GM19467 (cell line): Measurements from ENCODE around the gene CTXN1.
"Not testable (repeated sequence)": the region's sequence is repeated elsewhere in the genome, so short reads cannot be mapped to it uniquely, and the experiment has no call there.

ENCODE experiments used
- ATAC-seq: cut with Tn5 transposase; IDR thresholded peaks from one replicate; pipeline ENCODE4 v1.9.1; 2021; ENCODE audit warnings: mild to moderate bottlenecking, moderate library complexity; ENCODE audit not compliant: unreplicated experiment

The CTXN1 gene

DNA sequence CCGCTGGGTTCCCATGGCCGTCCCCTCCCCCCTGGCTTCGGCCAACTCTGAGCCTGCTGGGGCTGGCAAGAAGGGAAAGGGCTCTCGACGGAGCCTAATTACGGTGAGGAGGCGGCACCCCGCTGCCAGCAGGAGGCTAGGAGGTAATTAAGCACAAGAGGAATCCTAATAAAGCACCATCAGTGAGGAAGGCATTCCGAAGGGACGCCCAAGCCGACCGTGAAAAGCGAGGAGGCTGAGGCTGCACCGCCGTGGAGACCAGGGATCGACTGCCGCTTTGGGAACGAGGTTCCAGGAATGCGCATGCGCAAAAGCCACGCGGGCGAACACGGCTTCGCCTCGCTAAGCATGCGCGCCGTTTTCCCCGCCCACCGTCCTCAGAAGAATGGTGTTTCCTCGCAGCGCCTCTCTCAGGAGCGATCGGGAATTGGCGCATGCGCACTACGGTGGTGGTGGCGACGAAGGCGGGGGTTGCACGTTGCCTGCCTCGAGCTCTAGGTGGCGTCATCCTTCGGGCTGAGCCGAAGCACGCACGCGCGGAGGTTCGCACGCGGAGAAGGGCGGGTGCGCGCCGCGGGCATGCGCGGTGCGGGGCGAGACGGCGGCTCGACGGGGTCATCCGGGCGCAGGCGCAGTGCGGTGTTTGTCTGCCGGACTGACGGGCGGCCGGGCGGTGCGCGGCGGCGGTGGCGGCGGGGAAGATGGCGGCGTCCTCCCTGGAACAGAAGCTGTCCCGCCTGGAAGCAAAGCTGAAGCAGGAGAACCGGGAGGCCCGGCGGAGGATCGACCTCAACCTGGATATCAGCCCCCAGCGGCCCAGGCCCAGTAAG lies 22.5 kb downstream of the CTXN1 start, which contains the start of gene MAP2K7:
MAP2K7 (plus strand) TSS at position 634 of the 830 bp plus-strand sequence; CDS start at position 702, 68 bp downstream.
- ATAC-seq: peak; percentile 78

GRCh38 chr19:7902796-7903243 lies 23.1 kb downstream of the CTXN1 start:
- no peak for ATAC-seq

GRCh38 chr19:7901337-7901736 lies 24.6 kb downstream of the CTXN1 start:
- ATAC-seq: no peak

GRCh38 chr19:7900931-7901330 lies 25.0 kb downstream of the CTXN1 start:
- no peak for ATAC-seq

DNA sequence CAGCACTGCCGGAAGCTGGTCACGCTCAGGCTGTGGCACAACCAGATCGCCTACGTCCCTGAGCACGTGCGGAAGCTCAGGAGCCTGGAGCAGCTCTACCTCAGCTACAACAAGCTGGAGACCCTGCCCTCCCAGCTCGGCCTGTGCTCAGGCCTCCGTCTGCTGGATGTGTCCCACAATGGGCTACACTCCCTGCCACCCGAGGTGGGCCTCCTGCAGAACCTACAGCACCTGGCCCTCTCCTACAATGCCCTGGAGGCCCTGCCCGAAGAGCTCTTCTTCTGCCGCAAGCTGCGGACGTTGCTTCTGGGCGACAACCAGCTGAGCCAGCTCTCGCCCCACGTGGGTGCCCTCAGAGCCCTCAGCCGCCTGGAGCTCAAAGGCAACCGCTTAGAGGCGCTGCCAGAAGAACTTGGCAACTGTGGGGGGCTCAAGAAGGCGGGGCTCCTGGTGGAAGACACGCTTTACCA lies 25.5 kb downstream of the CTXN1 start:
- ATAC-seq: no peak

DNA sequence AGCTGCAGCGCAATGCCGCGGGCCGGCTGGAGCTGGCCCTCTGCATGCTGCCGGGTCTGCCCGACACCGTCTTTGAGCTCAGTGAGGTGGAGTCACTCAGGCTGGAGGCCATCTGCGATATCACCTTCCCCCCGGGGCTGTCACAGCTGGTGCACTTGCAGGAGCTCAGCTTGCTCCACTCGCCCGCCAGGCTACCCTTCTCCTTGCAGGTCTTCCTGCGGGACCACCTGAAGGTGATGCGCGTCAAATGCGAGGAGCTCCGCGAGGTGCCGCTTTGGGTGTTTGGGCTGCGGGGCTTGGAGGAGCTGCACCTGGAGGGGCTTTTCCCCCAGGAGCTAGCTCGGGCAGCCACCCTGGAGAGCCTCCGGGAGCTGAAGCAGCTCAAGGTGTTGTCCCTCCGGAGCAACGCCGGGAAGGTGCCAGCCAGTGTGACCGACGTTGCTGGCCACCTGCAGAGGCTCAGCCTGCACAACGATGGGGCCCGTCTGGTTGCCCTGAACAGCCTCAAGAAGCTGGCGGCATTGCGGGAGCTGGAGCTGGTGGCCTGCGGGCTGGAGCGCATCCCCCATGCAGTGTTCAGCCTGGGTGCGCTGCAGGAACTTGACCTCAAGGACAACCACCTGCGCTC lies 26.1 kb downstream of the CTXN1 start:
- ATAC-seq: no peak

- ATAC-seq: no peak
Measured at GRCh38 chr19:7898967-7899366, 27.0 kb downstream of the CTXN1 start.

DNA sequence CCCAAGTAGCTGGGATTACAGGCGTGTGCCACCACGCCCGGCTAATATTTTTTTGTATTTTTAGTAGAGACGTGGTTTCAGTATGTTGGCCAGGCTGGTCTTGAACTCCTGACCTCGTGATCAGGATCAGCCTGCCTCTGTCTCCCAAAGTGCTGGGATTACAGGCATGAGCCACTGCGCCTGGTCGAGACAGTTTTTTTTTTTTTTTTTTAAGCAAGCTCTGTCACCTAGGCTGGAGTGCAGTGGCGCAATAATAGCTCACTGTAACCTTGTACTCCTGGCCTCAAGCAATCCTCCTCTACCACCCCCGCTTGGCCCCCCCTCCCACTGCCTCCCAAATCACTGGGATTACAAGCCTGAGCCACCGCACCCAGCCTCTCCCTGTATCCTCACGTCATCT lies 28.6 kb downstream of the CTXN1 start:
- no peak for ATAC-seq

- ATAC-seq: no peak
Measured at GRCh38 chr19:7895565-7895964, 30.4 kb downstream of the CTXN1 start.

DNA sequence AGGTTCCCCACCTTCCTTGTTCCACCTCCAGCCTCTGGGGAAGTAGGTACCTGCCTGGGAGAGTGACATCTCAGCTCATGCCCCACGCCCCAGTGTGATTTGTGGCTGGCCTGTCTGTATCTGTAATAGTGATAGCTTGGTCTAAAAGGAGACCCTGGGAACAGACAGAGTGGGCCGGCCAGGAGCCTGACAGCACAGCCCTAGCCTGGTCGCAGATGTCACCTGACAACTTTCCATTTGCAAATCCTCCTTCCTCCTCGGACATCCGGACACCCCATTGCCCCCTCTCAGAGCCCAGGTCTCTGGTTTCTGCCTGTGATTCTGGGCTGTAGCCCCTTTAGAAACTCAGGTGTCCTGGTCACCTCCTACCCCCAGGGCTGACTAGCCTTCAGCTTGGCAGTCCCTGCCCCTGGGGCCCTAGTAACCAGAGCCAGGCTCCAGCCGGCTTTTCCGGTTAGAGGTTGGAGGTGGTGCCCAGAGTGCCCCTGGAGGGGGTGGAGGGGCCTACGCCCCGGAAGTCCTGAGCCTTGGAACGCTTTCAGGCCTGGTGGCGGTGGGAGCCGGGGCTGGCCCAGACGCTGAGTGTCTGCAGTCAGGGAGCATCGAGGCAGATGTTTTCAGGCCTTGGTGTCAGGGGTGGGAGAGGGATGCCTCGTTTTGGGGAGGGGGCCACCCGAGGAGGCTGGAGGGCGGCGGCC lies 31.2 kb downstream of the CTXN1 start:
- ATAC-seq: no peak

GRCh38 chr19:7893362-7894101 lies 32.4 kb downstream of the CTXN1 start:
- not testable (repeated sequence) for ATAC-seq

GRCh38 chr19:7888826-7889217 lies 37.1 kb downstream of the CTXN1 start:
- no peak for ATAC-seq

DNA sequence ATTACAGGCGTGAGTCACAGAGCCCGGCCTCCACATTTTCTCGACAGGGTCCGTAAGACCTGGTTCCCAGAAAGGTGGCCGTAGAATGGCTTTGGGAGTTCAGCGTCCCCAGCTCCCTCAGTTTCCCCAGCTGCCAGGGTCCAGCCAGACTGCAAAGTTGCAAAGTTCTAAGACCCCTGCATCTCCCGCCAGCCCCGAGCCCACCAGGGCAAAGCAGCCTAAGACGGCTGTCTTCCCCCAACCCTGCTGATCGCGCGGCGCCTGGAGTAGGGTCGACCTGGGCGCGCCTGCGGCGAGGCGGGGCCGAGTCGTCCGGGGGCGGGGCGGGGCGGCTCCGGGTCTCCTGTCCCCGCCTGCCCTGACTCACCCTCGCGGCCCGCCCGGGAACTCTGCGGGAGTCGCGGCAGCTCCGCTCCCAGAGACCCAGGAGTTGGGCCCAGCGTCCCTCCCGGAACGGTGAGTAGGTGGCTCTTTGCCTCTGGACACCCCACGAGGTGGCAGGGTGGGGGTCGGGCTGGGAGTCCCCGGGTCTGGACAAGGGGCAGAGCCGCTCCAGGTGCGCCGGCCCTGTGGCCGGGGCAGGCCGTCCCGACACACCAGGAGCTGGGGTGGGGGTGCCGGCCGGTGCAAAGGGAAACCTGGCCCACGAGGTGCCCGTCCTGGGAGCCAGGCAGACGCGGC lies 37.6 kb downstream of the CTXN1 start, which contains the start of gene LRRC8E:
LRRC8E (plus strand) TSS at position 366 of the 681 bp plus-strand sequence. CDS start 7,094 bp downstream, outside the sequence.
- no peak for ATAC-seq

- ATAC-seq: no peak
Measured at GRCh38 chr19:7887408-7888144, 38.4 kb downstream of the CTXN1 start.

GRCh38 chr19:7885818-7886217 lies 40.1 kb downstream of the CTXN1 start:
- no peak for ATAC-seq

GRCh38 chr19:7883796-7884570 lies 42.0 kb downstream of the CTXN1 start:
- ATAC-seq: no peak

DNA sequence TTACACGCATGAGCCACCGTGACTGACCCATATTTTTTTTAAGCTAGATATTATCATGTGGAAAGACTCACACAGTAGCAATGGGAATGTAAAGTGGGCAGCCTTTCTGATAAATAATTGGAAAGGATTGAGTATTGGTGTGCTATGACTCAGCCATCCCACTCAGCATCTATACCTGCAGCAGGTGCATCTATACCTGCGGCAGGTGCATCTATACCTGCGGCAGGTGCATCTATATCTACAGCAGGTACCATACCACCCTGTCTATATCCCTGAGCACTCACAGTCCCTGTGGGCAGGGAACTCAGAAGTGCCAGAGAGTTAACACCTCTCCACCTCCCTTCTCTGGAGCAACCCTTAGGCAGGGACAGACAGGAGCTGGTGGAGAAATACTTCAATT lies 42.8 kb downstream of the CTXN1 start:
- no peak for ATAC-seq

DNA sequence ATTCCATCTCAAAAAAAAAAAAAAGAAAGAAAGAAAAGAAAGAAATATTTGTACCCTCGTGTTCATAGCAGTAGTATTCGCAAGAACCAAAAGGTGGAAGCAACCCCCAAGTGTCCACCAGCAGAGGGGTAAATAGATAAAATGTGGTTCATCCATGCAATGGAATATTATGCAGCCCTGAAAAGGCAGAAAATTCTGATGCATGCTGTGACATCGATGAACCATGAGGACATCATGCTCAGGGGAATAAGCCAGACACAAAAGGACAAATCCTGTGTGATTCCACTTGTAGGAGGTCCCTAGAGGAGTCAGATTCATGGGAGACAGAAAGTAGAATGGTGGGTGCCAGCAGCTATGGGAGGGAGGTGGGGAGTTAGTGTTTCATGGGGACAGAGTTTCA lies 44.0 kb downstream of the CTXN1 start:
- ATAC-seq: no peak

DNA sequence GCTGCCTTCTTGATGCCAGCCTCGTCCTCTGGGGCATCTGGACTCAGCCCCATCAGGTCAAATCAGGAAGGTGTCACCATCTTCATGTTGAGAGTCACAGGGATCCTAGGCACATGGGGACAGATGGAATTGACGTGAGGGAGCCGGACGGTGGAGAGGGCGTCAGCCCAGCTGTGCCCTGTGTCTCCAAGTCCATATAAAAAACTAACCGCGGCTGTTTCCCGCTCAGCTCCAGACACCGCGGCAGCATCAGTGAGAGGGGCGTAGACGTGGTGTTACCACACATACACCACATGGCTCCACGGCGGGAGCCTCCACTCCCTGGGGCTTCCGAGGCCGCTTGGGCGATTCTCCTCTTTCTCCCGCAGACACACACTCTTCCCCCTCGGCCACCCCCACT lies 46.1 kb downstream of the CTXN1 start:
- no peak for ATAC-seq
